GM12878 (cell line): Measurements from ENCODE around the gene CNTNAP2.

Experiments
- CTCF ChIP-seq, 3 experiments: IDR thresholded peaks in 2 of 3; conservative IDR thresholded peaks in 1 of 3; 2 replicates each; pipeline ENCODE4 v1.5.1; 2011; ENCODE audit warnings: low read depth in 3 of 3, low read length in 3 of 3, mild to moderate bottlenecking in 3 of 3, control low read depth in 2 of 3, moderate library complexity in 2 of 3, inconsistent platforms in 1 of 3, mixed read lengths in 1 of 3; ENCODE audit not compliant: control insufficient read depth in 2 of 3, insufficient read depth in 1 of 3; ENCODE audit errors: extremely low read depth in 1 of 3
- EZH2 ChIP-seq: IDR thresholded peaks from 2 replicates; pipeline ENCODE4 v1.6.1; 2012; ENCODE audit warnings: low read depth, mild to moderate bottlenecking, control low read depth, inconsistent platforms, low read length, borderline replicate concordance; ENCODE audit not compliant: control insufficient read depth
- KLF5 ChIP-seq: fragments of 450-650 bp; IDR thresholded peaks from 2 replicates; pipeline ENCODE4 v1.6.1; 2014; ENCODE audit warnings: mild to moderate bottlenecking; ENCODE audit not compliant: partially characterized antibody
- TF ChIP-seq, protein P1 (sequence below): IDR thresholded peaks from 2 replicates; pipeline ENCODE4 v1.6.1; 2012; ENCODE audit warnings: low read depth, low read length, improper control_type of control experiment

DNA sequence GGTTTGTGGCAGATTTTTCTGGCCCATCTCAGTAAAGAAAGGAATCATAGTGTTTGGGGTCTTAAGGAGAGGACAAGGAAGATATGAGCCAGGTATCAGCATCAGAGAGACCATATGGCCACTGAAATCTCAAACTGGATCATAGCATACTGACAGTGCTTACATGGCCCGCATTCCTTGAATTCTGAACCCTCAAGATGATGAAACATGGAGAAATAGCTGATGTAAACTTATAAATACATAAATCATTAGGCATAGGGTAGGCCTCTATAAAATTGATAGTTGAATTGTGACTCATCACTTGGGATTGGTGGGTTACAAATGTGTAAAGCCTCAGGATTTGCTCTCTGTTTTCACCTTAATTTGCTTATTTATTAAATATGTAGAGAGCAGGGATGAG lies 688.5 kb downstream of the CNTNAP2 start:
- TF ChIP-seq CTCF (IDR thresholded peaks at IDR 0.05 in 2 of 3, conservative IDR thresholded peaks at IDR 0.05 in 1 of 3; ENCODE audit: control insufficient read depth in 2 of 3, extremely low read depth in 1 of 3, insufficient read depth in 1 of 3, low read depth in 3 of 3, low read length in 3 of 3) (no peak), EZH2 (no peak), KLF5 (no peak)
- TF ChIP-seq, protein P1, sequence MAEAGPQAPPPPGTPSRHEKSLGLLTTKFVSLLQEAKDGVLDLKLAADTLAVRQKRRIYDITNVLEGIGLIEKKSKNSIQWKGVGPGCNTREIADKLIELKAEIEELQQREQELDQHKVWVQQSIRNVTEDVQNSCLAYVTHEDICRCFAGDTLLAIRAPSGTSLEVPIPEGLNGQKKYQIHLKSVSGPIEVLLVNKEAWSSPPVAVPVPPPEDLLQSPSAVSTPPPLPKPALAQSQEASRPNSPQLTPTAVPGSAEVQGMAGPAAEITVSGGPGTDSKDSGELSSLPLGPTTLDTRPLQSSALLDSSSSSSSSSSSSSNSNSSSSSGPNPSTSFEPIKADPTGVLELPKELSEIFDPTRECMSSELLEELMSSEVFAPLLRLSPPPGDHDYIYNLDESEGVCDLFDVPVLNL = no peak
